GM13977 (cell line): Measurements from ENCODE around the gene BCAS3.
"Not testable (repeated sequence)": the region's sequence is repeated elsewhere in the genome, so short reads cannot be mapped to it uniquely, and the experiment has no call there.

ENCODE experiments used
- DNase-seq: peaks from one replicate; pipeline ENCODE4 v3.0.0; 2012; ENCODE audit warnings: low spot score
- in situ Hi-C: fragments of 300-500 bp; cut with MboI; formaldehyde crosslinking; loops from one replicate; pipeline ENCODE4 v1.12.0; 2022; ENCODE audit warnings: low sequenced_read_pairs, low pct_unique_long_range_greater_than_20kb, mixed read lengths, inconsistent platforms; ENCODE audit not compliant: unreplicated experiment
- TF ChIP-seq, protein P1 (sequence below): IDR thresholded peaks from 2 replicates; pipeline ENCODE4 v1.5.1; 2012; ENCODE audit warnings: mild to moderate bottlenecking, control low read depth; ENCODE audit not compliant: insufficient read depth; ENCODE audit errors: extremely low read depth, missing control alignments

BCAS3 gene

GRCh38 chr17:60916043-60916442 lies 238.4 kb downstream of the BCAS3 start:
- no peak for DNase-seq
- in situ Hi-C loops, result no loop called here
- TF ChIP-seq, protein P1, sequence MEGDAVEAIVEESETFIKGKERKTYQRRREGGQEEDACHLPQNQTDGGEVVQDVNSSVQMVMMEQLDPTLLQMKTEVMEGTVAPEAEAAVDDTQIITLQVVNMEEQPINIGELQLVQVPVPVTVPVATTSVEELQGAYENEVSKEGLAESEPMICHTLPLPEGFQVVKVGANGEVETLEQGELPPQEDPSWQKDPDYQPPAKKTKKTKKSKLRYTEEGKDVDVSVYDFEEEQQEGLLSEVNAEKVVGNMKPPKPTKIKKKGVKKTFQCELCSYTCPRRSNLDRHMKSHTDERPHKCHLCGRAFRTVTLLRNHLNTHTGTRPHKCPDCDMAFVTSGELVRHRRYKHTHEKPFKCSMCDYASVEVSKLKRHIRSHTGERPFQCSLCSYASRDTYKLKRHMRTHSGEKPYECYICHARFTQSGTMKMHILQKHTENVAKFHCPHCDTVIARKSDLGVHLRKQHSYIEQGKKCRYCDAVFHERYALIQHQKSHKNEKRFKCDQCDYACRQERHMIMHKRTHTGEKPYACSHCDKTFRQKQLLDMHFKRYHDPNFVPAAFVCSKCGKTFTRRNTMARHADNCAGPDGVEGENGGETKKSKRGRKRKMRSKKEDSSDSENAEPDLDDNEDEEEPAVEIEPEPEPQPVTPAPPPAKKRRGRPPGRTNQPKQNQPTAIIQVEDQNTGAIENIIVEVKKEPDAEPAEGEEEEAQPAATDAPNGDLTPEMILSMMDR, result no peak

- in situ Hi-C loops, result no loop called here
- no peak for DNase-seq
- TF ChIP-seq, protein P1, result no peak
Measured at GRCh38 chr17:60920107-60920506, 242.5 kb downstream of the BCAS3 start.

DNA sequence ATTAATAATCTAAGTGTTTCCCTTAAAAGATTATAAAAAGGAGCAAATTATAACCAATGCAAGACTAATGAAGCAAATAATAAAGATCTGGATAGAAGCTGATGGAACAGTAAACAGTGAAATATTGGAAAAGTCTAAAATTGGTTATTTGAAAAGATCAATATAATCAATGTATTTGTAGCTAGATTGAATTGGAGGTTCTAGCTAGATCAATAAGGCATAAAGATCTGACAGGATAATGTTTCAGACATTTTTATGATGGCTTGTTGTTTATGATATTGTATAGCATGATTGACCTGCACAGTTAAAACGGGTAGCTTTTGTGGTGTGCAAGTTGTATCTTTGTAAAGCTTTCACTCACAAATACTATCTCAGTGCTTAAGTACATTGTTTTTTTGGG lies 245.3 kb downstream of the BCAS3 start:
- TF ChIP-seq, protein P1, result no peak
- no peak for DNase-seq
- in situ Hi-C loops, result no loop called here

- TF ChIP-seq, protein P1, result no peak
- no peak for DNase-seq
- in situ Hi-C loops, result no loop called here
Measured at GRCh38 chr17:60926466-60927183, 249.0 kb downstream of the BCAS3 start.

DNA sequence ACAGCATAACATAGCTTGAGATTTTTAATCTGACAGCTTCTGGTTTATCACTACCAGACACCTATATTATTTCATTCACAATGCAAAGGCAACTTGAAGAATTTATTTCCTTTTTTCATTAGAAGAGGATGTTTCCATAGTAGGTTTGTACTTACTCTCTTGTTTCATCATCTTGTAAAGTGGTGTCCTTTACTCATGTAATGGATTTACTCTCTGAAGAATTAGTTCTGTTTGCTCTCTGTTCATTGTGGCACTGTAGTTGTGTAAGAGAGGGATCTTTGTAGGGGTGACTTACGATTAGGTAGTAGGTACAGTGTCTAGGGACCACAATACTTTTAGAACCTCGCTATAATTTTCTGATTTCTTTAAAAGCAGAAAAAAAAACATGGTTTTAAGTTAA lies 256.1 kb downstream of the BCAS3 start:
- TF ChIP-seq, protein P1, result no peak
- in situ Hi-C loops, result no loop called here
- no peak for DNase-seq

DNA sequence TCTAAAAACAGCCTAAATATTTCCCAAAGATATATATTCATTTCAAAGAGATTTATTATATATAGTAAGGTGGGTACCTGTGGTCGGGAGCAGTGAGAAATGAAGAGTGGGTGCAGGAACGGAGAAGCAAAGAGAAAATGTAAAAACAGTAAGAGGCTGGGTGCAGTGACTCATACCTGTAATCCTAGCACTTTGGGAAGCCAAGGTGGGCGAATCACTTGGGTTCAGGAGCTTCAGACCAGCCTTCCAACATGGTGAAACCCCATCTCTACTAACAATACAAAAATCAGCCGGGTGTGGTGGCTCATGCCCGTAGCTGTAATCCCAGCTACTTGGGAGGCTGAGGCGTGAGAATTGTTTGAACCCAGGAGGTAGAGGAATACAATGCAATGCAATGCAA lies 257.1 kb downstream of the BCAS3 start:
- DNase-seq, result no peak
- TF ChIP-seq, protein P1, result no peak
- in situ Hi-C loops, result no loop called here

GRCh38 chr17:60935991-60936390 lies 258.3 kb downstream of the BCAS3 start:
- DNase-seq, in situ Hi-C loops: not testable (repeated sequence)
